ENCODE results near the gene LUC7L3.

GRCh38 chr17:50792132-50792531 is 72.7 kb downstream of the LUC7L3 start:
- no peak for TF ChIP-seq CTCF (IDR thresholded peaks at IDR 0.05)
- no peak for TF ChIP-seq SIN3A (IDR thresholded peaks at IDR 0.05; ENCODE audit: borderline replicate concordance, insufficient read depth, low read depth, low read length)
- TF ChIP-seq, protein P1, sequence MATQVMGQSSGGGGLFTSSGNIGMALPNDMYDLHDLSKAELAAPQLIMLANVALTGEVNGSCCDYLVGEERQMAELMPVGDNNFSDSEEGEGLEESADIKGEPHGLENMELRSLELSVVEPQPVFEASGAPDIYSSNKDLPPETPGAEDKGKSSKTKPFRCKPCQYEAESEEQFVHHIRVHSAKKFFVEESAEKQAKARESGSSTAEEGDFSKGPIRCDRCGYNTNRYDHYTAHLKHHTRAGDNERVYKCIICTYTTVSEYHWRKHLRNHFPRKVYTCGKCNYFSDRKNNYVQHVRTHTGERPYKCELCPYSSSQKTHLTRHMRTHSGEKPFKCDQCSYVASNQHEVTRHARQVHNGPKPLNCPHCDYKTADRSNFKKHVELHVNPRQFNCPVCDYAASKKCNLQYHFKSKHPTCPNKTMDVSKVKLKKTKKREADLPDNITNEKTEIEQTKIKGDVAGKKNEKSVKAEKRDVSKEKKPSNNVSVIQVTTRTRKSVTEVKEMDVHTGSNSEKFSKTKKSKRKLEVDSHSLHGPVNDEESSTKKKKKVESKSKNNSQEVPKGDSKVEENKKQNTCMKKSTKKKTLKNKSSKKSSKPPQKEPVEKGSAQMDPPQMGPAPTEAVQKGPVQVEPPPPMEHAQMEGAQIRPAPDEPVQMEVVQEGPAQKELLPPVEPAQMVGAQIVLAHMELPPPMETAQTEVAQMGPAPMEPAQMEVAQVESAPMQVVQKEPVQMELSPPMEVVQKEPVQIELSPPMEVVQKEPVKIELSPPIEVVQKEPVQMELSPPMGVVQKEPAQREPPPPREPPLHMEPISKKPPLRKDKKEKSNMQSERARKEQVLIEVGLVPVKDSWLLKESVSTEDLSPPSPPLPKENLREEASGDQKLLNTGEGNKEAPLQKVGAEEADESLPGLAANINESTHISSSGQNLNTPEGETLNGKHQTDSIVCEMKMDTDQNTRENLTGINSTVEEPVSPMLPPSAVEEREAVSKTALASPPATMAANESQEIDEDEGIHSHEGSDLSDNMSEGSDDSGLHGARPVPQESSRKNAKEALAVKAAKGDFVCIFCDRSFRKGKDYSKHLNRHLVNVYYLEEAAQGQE (IDR thresholded peaks at IDR 0.05; ENCODE audit: insufficient read depth in 1 of 2, low read depth in 2 of 2, low read length in 1 of 2): no peak

Measured in Panc1 (cell line).